Measurements from ENCODE around the gene BOLA1.

Gene BOLA1

GRCh38 chr1:149877211-149877946 is 22.0 kb upstream of the BOLA1 start:
- Histone ChIP-seq H3K4me3 (ENCODE audit: low read length, poor library complexity, severe bottlenecking) (no peak overlapping the region), H3K9me2 (replicated peaks; ENCODE audit: low read depth, low read length) (no peaks in the 10 kb centered on the region), H3K9ac (ENCODE audit: low read depth, low read length, poor library complexity, severe bottlenecking) (no peak overlapping the region), H3K4me2 (ENCODE audit: low read depth, low read length, poor library complexity, severe bottlenecking) (no peak overlapping the region), H3K79me2 (ENCODE audit: insufficient read depth, low read length) (no peaks in the 10 kb centered on the region), H3K9me3 (ENCODE audit: insufficient read depth, low read depth, low read length) (no peaks in the 10 kb centered on the region), H3K36me3 (ENCODE audit: insufficient read depth, low read length) (no peaks in the 10 kb centered on the region), H3K27me3 (ENCODE audit: insufficient read depth, low read length, poor library complexity, severe bottlenecking) (no peaks in the 10 kb centered on the region), H4K20me1 (ENCODE audit: insufficient read depth, low read length, poor library complexity, severe bottlenecking) (no peaks in the 10 kb centered on the region), H3K4me1 (ENCODE audit: insufficient read depth, low read length, poor library complexity, severe bottlenecking) (peaks cover 13% of the 10 kb centered on the region), H2AFZ (ENCODE audit: low read length) (no peak overlapping the region), H3F3A (ENCODE audit: low read depth) (no peaks in the 10 kb centered on the region)
- TF ChIP-seq EZH2phosphoT487 (IDR thresholded peaks at IDR 0.05; ENCODE audit: borderline replicate concordance) (no peak), CTCF (conservative IDR thresholded peaks at IDR 0.05; ENCODE audit: low read length) (no peak)

GRCh38 chr1:149879556-149879955 is 19.8 kb upstream of the BOLA1 start:
- Histone ChIP-seq H3K9me2 (replicated peaks; ENCODE audit: low read depth, low read length) (no peaks in the 10 kb centered on the region), H3K4me1 (ENCODE audit: insufficient read depth, low read length, poor library complexity, severe bottlenecking) (peaks cover 25% of the 10 kb centered on the region), H3K9me3 (ENCODE audit: insufficient read depth, low read depth, low read length) (no peaks in the 10 kb centered on the region), H3F3A (ENCODE audit: low read depth) (no peaks in the 10 kb centered on the region), H3K36me3 (ENCODE audit: insufficient read depth, low read length) (no peaks in the 10 kb centered on the region), H3K79me2 (ENCODE audit: insufficient read depth, low read length) (peaks cover 15% of the 10 kb centered on the region), H3K27me3 (ENCODE audit: insufficient read depth, low read length, poor library complexity, severe bottlenecking) (no peaks in the 10 kb centered on the region), H3K9ac (ENCODE audit: low read depth, low read length, poor library complexity, severe bottlenecking) (peak overlapping the region; percentile 69), H3K4me3 (ENCODE audit: low read length, poor library complexity, severe bottlenecking) (peak overlapping the region; percentile 29), H2AFZ (ENCODE audit: low read length) (no peak overlapping the region), H3K4me2 (ENCODE audit: low read depth, low read length, poor library complexity, severe bottlenecking) (peak overlapping the region; percentile 28), H4K20me1 (ENCODE audit: insufficient read depth, low read length, poor library complexity, severe bottlenecking) (no peaks in the 10 kb centered on the region)
- TF ChIP-seq EZH2phosphoT487 (IDR thresholded peaks at IDR 0.05; ENCODE audit: borderline replicate concordance), result no peak

GRCh38 chr1:149881876-149882275 is 17.5 kb upstream of the BOLA1 start:
- no peak overlapping the region for H3K4me3 ChIP-seq (ENCODE audit: low read length, poor library complexity, severe bottlenecking)
- no peak overlapping the region for H2AFZ ChIP-seq (ENCODE audit: low read length)
- no peaks in the 10 kb centered on the region for H3K9me2 ChIP-seq (replicated peaks; ENCODE audit: low read depth, low read length)
- H3K9me3 ChIP-seq (ENCODE audit: insufficient read depth, low read depth, low read length), result no peaks in the 10 kb centered on the region
- H3K79me2 ChIP-seq (ENCODE audit: insufficient read depth, low read length), result peaks cover 16% of the 10 kb centered on the region
- peaks cover 4% of the 10 kb centered on the region; the same call in 1 of the 2 replicates for H3F3A ChIP-seq (ENCODE audit: low read depth)
- H3K4me2 ChIP-seq (ENCODE audit: low read depth, low read length, poor library complexity, severe bottlenecking), result no peak overlapping the region
- H4K20me1 ChIP-seq (ENCODE audit: insufficient read depth, low read length, poor library complexity, severe bottlenecking), result no peaks in the 10 kb centered on the region
- peaks cover 31% of the 10 kb centered on the region for H3K4me1 ChIP-seq (ENCODE audit: insufficient read depth, low read length, poor library complexity, severe bottlenecking)
- no peak overlapping the region for H3K9ac ChIP-seq (ENCODE audit: low read depth, low read length, poor library complexity, severe bottlenecking)
- TF ChIP-seq CTCF (conservative IDR thresholded peaks at IDR 0.05; ENCODE audit: low read length), result no peak
- no peak for TF ChIP-seq EZH2phosphoT487 (IDR thresholded peaks at IDR 0.05; ENCODE audit: borderline replicate concordance)
- H3K27me3 ChIP-seq (ENCODE audit: insufficient read depth, low read length, poor library complexity, severe bottlenecking), result no peaks in the 10 kb centered on the region
- H3K36me3 ChIP-seq (ENCODE audit: insufficient read depth, low read length), result no peaks in the 10 kb centered on the region
